Stimulated activated CD8-positive, alpha-beta memory T cell treated with anti-CD3 and anti-CD28 coated beads, Interleukin-7, amount 100 ng/mL, for 1 hour (primary cell): Measurements from ENCODE around the gene KRTAP5-1.
"Not testable (repeated sequence)": the region's sequence is repeated elsewhere in the genome, so short reads cannot be mapped to it uniquely, and the experiment has no call there.

Experiments
- DNase-seq, 2 donors: peaks; one replicate each; pipeline ENCODE4 v3.0.0-alpha.2; 2020; ENCODE audit warnings: low read depth in 2 of 2

KRTAP5-1 gene, protein sequence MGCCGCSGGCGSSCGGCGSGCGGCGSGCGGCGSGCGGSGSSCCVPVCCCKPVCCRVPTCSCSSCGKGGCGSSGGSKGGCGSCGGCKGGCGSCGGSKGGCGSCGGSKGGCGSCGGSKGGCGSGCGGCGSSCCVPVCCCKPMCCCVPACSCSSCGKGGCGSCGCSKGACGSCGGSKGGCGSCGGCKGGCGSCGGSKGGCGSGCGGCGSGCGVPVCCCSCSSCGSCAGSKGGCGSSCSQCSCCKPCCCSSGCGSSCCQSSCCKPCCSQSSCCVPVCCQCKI

DNA sequence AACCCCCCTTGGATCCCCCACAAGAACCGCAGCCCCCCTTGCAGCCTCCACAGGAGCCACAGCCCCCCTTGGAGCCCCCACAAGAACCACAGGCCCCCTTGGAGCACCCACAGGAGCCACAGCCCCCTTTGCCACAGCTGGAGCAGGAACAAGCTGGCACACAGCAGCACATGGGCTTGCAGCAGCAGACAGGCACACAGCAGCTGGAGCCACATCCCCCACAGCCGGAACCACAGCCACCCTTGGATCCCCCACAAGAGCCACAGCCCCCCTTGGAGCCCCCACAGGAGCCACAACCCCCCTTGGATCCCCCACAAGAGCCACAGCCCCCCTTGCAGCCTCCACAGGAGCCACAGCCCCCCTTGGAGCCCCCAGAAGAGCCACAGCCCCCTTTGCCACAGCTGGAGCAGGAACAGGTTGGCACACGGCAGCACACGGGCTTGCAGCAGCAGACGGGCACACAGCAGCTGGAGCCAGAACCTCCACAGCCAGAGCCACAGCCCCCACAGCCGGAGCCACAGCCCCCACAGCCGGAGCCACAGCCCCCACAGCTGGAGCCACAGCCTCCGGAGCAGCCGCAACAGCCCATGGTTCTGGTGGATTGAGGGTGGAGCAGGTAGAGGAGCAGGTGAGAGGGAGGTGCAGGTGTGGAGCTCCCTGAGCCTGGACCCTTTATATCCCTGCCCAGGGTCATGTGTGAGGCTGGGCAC is at the start of gene KRTAP5-1:
KRTAP5-1 (minus strand) TSS at position 623 of the 710 bp plus-strand sequence; CDS start at position 589, 34 bp downstream.
- DNase-seq: not testable (repeated sequence)

DNA sequence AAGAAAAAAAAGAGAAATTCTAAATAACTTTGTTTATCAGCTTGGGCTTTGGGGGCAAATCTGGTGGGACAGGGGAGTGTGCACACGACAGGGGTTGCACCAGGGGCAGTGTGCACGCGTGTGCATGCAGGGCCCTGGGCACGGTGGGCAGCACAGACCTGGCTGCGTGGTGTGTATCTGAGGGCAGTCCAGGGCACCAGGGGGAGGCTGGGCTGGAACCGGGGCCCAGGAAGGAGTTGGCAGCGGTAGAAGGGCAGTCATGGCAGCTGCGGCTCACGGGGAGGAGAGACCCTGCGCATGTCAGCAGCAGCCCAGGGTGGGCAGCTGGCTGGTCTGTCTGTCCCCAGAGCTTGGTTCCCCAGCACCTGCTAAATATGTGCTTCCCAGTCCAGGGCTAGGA is 48.8 kb upstream of the KRTAP5-1 start:
- DNase-seq: no peak

DNA sequence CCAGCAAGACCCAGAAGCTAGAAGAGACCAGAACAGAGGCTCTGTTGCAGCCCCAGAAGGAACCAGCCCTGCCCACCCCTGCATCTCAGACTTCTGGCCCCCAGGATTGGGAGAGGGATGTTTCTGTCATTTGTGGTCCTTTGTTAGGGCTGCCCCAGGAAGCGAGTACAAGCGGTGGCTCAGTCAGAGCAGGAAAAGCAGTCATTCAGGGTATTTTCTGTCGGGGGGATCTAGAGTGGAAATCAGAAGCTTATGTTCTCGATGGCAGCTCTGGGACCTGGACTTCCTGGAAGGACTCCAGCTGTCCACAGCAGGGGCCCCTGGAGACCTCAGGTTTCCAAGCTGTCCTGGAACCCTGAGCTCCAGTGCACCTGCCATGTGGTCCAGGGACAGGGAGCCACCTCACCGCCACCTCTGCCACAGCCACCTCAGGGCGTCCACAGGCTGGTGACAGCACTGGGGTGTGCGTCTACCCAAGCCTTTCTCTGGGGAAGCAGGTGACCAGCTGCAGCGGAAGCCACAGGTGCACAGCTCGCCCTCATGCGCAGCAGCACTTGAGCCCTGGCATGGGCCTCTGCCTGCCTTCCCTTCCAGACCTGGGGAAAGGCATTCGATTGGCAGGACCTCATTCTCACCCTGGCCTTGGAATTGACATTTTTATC is 47.1 kb upstream of the KRTAP5-1 start:
- no peak for DNase-seq

DNA sequence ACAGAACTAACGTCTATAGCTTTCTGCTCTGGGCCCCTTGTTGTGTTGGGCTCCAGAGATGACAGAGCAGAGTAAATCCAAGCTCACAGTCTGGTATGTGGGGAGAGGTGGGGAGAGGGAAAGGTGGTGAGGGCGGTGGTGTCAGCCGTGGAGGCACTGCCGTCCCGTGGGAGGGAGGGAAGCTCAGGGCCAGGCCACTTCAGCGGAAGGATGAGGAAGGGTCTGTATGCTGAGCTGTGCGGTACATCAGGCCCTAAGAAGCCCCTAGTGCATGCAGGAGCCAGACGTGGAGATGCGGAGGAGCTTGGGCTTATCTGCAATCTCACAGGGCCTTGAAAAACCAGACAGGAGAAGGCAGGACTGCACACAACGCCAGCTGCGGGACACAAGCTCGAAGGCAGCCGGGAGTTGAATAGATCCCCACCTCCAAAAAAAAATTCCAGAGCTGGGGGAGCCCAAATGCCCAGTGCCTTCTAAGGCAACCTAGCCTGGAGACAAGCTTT is 46.0 kb upstream of the KRTAP5-1 start:
- no peak for DNase-seq

DNA sequence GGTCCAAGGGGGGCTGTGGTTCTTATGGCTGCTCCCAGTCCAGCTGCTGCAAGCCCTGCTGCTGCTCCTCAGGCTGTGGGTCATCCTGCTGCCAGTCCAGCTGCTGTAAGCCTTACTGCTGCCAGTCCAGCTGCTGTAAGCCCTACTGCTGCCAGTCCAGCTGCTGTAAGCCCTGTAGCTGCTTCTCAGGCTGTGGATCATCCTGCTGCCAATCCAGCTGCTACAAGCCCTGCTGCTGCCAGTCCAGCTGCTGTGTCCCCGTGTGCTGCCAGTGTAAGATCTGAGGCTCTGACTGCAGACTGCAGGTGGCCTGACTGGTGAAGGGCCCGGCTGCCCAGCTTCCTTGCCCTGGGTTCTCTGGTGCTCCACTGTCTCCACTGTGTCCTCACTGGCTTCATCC is 45.2 kb upstream of the KRTAP5-1 start:
- no peak for DNase-seq

DNA sequence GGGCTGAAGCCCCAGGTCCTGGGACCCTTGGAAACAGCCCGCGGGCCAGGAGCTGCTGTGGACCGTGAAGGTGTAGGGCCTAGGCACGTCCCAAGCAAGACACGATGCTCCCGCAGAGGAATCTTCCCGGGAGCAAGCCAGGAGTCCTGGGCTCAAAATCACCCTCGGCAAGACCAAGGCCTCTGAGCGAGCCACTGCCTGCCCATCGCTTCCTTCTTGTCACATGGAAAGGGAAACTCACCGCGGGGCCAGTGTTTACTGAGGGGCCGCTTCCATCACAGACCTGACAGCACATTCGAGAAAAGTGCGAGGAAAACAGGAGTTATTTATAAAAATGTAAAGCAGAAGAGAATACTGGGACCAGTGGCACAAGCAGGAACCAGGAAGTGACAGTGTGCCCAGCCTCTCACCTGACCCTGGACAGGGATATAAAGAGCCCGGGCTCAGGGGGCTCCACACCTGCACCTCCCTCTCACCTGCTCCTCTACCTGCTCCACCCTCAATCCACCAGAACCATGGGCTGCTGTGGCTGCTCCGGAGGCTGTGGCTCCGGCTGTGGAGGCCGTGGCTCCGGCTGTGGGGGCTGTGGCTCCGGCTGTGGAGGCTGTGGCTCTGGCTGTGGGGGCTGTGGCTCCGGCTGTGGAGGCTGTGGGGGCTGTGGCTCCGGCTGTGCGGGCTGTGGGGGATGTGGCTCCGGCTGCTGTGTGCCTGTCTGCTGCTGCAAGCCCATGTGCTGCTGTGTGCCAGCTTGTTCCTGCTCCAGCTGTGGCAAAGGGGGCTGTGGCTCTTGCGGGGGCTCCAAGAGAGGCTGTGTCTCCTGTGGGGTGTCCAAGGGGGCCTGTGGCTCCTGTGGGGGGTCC is 44.5 kb upstream of the KRTAP5-1 start, which contains the start of gene KRTAP5-5:
KRTAP5-5 (plus strand) TSS at position 450 of the 860 bp plus-strand sequence; CDS start at position 516, 66 bp downstream.
- DNase-seq: no peak

DNA sequence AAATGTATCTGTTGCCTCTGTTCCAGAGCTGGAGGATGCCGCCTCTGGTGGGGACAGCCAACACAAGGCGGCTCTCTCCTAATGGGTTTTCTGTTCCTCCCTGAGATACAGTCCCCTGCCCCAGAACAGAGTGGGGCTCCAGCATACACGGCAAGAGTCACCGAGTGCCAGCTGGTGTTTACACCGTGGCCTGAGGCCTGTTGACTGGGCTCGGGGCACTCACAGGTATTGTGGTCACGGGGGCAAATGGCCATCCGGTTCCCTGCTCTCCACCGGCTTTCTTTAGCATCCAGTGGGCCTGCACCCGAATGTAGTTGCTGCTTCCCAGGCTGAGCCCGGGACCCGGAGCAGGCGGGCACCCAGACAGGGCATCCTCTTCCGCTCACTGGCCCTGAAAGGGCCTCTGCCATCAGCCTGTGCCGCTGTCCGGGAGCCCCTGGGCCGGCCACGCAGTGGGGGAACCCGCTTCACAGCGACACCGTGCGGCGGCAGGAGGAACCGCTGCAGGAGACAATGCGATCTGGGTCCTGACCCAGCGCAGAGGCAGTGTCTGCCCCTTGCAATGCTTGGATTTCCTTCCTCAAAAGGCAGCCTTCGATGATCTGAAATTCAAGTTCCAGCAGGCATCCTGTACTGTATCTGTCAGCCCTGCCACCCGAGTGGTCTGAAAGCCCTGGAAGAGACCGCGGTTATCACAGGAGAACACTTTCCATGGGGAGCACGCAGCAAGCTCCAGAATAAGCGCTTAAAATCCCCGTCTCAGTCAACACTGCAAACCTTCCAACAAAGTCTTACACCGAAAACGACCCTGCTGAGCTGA is 43.6 kb upstream of the KRTAP5-1 start:
- DNase-seq: peak; percentile 36 to 41

DNA sequence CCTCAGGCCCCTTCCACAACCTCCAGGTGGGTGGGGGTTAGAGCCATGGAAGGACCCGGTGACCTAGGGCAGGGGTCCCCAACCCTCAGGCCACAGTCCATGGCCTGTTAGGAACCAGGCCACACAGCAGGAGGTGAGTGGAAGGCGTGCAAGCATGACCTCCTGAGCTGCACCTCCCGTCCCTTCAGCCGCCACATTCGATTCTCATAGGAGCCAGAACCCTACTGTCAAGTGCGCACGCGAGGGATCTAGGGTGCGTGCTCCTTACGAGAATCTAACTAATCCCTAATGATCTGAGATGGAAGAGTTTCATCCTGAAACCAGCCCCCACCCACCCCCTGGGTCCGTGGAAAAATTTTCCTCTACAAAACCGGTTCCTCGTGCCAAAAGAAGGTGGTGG is 40.5 kb upstream of the KRTAP5-1 start:
- DNase-seq: no peak

DNA sequence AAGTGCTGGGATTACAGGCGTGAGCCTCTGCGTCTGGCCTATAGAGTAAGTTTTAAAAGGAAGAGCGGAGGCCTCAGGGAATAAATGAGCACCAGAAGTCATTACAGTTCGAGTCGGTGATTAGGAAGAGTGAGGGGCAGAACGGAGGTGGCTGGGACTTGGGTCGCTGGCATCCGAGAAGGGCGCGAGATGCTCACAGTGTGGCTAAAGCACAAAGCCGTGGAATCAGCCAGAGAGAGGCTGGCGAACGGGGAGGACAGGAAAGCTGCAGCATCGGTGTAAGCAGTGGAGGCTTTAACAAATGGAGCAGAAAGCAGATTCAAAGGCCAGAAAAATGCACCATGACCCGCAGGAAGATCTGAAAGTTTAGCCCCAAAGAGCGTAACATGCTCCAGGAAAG is 39.5 kb upstream of the KRTAP5-1 start:
- DNase-seq: no peak

DNA sequence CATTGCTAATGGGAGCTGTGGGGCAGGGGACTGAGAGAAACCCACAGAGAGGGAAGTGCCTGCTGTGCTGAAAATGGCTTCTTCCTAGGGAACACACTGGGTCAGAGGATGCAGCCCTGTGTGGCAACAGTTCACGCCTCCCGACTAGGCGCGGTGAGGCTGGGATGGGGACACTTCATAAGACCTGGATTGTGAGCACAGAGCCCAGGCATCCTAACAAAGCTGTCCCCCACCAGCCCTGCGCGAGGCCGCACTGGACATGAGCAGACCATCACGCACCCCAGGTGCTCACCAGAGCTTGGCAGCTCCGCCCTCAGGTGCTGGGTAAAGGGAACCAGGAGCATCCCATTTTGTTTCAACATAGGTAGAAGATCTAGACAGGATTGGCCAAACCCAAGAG is 38.6 kb upstream of the KRTAP5-1 start:
- DNase-seq: no peak

DNA sequence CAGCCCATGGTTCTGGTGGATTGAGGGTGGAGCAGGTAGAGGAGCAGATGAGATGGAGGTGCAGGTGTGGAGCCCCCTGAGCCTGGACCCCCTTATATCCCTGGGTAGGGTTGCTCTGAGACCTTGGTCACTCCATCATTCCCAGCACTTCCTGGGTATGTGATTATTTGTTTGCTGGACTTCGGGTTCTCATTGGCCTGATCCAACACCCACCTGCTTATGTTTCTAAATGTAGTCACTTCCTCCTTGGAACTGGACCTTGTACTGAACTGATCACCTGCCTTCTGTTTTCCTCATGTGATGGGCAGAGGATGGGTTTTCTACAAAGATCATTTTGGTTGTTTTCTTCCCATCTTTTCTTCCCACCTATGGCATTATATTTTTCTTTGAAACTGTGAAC is 37.0 kb upstream of the KRTAP5-1 start, which contains the start of gene KRTAP5-4:
KRTAP5-4 (minus strand) TSS at position 53 of the 400 bp plus-strand sequence; CDS start at position 8, 45 bp downstream.
- no peak for DNase-seq

DNA sequence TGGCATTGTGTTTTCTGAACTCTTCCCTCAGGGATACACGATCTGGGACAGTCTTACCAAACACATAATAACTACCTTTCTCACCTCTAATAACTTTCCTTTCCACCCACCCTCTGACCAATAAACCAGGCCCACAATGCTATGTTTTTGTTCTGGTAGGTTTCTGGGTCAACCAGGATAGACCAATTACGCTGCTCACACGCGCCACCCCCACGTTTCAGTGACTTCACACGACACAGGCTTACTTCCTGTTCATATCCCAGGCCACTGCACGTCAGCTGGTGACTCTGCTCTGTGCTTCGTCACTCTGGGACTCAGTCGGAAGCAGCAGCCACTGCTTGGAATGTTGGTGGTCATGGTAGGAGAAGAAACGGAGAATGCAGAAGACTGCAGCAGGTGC is 34.4 kb upstream of the KRTAP5-1 start:
- no peak for DNase-seq

DNA sequence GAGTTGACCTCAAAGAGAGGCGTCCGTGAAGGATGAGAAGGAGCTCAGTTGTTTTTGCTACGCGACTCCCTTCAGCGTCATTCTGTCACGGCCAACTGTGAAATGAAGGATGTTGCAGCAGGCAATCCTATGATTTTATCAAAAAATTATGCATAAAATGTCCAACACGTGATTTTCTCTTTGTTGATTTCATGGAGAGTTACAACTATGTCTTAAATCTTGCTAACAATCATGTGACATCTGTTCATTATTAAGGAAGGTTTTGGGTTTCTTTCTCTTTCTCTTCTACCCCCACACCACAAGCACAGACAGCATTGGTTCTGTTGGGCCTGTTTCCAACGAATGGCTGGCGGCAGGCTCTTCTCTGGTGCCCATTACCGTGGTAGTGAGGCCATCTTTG is 33.1 kb upstream of the KRTAP5-1 start:
- no peak for DNase-seq

DNA sequence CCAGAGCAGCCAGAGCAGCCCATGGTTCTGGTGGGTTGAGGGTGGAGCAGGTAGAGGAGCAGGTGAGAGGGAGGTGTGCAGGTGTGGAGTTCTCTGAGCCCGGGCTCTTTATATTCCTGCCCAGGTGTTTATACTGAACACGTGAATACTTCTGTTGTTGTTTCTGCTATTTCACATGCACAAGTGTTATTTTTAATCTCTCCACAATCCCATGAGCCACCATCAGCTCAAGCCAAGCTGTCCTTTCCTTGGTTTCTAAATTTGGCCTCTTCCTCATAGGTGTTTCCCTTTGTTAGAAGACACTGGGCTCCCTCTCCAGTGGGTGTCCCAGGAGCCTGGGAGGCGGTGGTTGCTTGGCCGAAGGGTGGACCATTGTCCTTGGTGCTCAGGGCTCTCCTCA is 23.3 kb upstream of the KRTAP5-1 start, which contains the start of gene KRTAP5-3:
KRTAP5-3 (minus strand) TSS at position 101 of the 400 bp plus-strand sequence; CDS start at position 23, 78 bp downstream.
- DNase-seq: no peak

DNA sequence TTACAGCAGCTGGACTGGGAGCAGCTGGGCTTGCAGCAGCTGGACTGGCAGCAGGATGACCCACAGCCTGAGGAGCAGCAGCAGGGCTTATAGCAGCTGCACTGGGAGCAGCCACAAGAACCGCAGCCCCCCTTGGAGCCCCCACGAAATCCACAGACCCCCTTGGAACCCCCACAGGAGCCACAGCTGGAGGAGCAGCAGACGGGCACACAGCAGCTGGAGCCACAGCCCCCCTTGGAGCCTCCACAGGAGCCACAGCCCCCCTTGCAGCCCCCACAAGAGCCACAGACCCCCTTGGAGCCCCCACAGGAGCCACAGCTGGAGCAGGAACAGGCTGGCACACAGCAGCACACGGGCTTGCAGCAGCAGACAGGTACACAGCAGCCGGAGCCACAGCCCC is 22.8 kb upstream of the KRTAP5-1 start:
- not testable (repeated sequence) for DNase-seq

DNA sequence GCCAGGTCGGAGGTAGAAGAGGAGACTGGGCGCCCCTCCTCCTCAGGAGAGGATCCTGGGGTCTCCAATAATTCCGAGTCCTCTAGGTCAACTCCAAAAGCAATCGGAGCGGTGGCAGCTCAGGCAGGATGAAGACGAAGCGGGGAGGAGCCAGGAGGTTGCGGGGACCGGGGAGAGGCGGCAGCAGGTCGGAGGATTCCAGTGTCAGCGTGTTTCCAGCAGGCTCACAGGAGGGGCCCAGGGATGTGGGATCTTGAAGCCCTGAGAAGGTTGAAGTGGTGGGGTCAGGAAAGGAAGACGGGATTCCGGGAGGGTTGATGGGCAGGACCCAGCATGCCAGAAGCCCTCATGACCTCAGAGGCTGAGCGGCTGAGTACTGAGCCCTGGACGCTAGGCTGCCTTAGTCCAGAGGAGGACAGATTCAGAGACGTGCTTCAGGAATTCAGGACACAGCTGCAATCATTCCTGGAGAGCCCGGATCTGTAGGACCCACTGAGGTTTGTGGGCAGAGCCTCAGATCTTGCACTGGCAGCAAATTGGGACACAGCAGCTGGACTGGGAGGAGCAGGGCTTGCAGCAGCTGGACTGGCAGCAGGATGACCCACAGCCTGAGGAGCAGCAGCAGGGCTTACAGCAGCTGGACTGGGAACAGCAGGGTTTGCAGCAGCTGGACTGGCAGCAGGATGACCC is 22.2 kb upstream of the KRTAP5-1 start:
- not testable (repeated sequence) for DNase-seq

DNA sequence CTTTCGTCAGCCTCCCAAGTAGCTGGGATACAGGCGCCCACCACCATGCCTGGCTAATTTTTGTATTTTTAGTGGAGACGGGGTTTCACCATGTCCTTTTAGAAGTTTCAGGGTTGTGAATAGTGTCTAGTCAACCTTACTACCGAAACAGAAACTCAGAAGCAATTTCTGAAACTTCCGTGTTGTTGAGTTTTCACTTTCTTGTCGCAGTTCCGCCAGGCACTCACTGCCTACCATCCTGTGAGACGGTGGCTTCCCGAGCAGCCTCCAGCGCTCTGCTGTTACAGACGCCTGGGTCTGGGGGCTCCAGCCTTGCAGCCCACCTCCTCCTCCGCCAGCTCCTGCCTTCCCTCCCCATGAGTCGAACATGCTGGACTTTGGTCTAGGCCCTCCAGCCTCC is 20.8 kb upstream of the KRTAP5-1 start:
- not testable (repeated sequence) for DNase-seq

DNA sequence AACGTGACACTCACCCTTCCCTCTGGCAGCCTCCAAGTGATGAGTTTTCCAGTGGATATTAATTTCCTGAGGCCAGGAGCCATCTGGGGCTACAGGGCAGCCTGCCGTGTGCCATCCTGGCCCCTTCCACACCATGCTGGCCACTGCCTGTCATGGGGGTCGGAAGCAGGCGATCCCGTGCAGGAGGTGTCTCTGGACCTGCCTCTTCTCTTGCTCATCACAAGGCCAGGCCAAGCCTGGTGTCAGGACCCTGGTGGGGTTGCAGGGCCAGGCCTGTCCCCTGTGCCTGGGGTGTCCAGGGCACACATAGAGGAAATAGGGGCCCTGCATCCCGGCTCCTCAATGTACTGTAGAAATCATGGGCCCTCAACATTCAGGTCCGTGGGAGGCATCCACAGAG is 19.6 kb upstream of the KRTAP5-1 start:
- DNase-seq: no peak

DNA sequence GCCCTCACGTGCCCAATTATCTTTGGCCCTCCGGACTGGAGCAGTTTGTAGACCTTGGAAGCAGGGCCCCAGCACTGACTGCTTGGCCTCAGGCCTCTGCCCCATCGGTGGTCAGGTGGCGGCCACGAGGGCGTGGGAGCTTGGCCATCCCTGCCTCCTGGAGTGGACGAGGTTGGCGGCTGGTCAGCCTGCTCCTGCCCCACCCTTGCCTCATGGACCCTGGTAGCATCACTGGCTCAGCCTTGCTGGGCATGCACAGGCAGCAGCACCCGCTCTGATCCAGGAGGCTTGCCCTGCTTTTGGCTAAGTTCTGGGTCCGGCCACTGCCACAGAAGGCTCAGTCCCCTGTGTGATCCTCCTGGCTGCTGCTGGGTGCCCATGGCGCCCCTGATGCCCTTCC is 19.1 kb upstream of the KRTAP5-1 start:
- no peak for DNase-seq

DNA sequence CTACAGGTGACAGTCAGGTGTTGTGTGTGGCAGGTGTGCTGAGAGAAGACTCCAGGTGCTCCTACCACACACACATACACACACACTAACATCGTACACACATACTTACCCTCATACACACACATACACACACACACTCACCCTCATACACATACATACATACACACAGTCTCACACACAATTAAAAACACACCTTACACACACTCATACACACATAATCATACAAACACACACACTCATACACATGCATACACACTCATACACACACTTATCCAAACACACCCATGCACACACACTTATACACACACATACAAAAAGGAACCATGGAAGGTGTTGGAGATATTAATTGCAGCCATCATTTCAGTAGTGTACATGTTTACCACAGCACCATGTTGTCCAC is 18.5 kb upstream of the KRTAP5-1 start:
- DNase-seq: no peak
